Measurements from ENCODE around the gene C5AR1. TPM values are rescaled to one million over a fixed set of nuclear protein-coding genes. Genes with fewer than 3 reads are reported as not detected.
"Not testable (repeated sequence)": the region's sequence is repeated elsewhere in the genome, so short reads cannot be mapped to it uniquely, and the experiment has no call there.

The C5AR1 gene
- 5.3 TPM for total RNA-seq
- long read RNA-seq: 0 reads

DNA sequence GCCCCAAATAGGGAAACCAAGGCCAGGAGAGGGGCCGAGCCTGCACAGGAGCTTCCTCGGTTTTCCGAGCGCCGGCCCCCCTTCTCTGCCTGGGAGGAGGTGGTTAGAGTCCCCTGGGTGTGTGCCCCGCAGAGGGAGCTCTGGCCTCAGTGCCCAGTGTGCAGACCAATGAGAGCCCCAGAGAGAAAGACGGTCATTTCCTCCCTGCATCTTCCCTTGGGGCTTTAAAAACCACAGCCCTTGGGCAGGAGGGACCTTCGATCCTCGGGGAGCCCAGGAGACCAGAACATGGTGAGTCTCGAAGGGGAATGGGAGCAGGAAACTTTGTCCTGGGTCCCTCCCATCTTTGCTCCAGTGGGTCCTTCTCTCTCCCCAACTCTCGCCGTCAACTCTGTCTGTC is at the start of gene C5AR1:
C5AR1 (plus strand) TSS at position 254 of the 400 bp plus-strand sequence; CDS start at position 289, 35 bp downstream.
- peak; percentile 59 for DNase-seq
- peak; percentile 70 for ATAC-seq
- intact Hi-C loops (cut with micrococcal nuclease): no loop called here

DNA sequence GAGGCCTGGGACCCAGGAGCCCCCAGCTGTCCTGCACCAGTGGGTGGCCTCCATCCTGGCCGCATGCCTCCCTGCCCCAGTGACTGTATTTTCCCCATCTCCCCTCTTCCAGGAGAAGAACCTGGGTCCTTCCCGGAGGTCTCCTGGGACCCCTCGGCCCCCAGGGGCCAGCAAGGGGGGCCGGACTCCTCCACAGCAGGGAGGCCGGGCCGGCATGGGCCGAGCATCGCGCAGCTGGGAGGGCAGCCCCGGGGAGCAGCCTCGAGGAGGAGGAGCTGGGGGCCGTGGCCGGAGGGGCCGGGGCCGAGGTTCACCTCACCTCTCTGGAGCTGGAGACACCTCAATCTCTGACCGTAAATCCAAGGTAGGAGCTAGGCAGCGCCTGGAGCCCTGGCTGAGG is 49.2 kb upstream of the C5AR1 start:
- ATAC-seq: no peak
- intact Hi-C loops (cut with micrococcal nuclease): no loop called here
- DNase-seq: no peak

DNA sequence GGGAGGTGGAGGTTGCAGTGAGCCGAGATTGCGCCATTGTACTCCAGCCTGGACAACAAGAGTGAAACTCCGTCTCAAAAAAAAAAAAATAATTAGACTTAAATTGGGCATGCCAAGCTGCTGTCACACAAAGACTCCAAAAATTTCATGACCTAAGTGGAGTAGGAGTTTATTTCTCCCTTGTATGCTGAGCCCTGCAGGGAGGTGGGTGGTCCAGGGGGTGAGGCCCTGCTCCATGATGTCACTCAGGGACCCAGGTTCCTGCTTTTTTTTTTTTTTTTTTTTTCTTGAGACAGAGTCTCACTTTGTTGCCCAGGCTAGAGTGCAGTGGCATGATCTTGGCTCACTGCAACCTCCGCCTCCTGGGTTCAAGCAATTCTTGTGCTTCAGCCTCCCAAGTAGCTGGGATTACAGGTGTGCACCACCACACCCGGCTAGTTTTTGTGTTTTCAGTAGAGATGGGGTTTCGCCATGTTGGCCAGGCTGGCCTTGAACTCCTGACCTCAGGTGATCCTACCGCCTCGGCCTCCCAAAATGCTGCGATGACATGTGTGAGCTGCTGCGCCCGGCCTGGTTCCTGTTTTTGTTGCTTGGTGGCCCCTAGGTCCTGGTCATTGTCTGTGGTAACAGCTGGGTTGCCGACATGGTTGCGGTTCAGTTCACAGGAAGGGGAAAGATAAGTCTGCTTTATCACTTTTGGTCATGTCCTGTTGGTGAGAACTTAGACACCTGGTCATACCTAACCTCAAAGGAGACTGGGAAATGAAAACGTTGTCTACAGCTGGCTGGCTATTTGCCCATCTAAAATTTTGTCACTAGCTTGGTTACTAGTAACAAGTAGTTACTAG is 47.5 kb upstream of the C5AR1 start:
- intact Hi-C loops (cut with micrococcal nuclease); ATAC-seq; DNase-seq: not testable (repeated sequence)

DNA sequence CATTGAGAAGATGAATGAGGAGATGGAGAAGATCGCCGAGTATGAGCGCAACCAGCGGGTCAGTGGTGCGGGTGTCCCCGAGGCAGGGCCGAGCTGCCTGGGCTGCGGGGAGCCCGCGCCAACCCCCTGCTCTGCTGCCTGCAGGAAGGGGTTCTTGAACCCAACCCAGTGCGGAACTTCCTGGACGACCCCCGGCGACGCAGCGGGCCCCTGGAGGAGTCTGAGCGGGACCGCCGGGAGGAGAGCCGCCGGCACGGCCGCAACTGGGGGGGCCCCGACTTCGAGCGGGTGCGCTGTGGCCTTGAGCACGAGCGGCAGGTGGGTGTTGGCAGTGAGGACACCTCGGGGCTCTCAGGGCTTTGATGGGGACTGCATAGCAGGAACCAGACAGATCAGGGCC is 45.0 kb upstream of the C5AR1 start:
- ATAC-seq (no peak), DNase-seq (no peak)
- intact Hi-C loops (cut with micrococcal nuclease): no loop called here

DNA sequence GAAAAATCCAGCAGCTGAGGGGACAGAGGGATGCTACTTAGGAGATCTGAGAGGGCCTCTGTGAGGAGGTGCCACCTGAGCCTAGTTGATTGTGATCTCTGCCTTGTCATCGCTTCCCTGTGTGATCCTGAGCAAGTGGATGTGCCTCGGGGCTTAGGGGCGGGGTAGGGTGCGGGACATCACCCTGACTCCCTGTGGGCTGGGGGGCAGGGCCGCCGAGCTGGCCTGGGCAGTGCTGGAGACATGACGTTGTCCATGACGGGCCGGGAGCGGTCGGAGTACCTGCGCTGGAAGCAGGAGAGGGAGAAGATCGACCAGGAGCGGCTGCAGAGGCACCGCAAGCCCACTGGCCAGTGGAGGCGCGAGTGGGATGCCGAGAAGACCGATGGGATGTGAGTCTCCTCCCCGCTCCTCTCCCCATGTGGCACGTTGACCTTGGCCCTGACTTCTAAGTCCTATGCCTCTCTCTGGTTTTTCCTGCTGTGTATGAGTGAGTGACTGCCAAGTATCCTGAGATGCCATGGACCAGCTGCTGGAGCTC is 43.2 kb upstream of the C5AR1 start:
- intact Hi-C loops (cut with micrococcal nuclease): no loop called here
- no peak for DNase-seq

DNA sequence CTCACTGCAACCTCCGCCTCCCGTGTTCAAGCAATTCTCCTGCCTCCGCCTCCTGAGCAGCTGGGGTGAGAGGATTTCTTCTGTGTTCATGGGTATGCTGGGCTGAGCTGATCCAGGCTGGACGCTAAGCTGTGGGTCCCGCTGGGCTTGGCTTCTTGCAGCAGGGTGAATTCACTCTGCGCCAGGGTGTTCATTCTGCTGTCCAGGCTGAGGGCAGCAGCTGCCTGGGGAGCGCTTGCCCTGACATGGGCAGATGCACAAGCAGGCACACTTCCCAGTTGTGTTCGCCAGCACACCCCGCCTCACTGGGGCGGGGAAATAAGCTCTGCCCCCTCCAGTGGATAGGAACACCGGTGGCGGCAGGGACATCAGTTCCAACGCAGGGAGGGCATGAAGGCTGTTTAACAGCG is 42.3 kb upstream of the C5AR1 start:
- ATAC-seq (no peak), DNase-seq (no peak)
- intact Hi-C loops (cut with micrococcal nuclease): no loop called here

More for the DNA sequence above, 43.2 kb upstream of the C5AR1 start:
- no peak for ATAC-seq

DNA sequence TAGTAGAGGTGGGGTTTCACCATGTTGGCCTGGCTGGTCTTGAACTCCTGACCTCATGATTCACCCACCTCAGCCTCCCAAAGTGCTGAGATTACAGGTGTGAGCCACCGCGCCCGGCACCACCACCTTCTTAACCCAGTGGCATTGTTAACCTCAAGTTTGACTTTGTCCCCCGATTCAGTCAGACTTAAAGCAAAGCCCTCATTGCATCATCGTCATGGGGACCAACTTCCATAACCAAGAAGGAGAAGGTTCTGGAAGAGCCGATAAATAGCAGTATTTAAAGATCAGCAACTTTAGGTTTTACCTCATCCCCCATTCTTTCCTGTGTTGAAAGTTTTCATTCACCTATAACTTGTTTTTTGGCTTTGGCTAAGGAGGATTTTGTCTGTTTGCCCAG is 41.6 kb upstream of the C5AR1 start:
- intact Hi-C loops (cut with micrococcal nuclease): no loop called here
- ATAC-seq: no peak
- no peak for DNase-seq

DNA sequence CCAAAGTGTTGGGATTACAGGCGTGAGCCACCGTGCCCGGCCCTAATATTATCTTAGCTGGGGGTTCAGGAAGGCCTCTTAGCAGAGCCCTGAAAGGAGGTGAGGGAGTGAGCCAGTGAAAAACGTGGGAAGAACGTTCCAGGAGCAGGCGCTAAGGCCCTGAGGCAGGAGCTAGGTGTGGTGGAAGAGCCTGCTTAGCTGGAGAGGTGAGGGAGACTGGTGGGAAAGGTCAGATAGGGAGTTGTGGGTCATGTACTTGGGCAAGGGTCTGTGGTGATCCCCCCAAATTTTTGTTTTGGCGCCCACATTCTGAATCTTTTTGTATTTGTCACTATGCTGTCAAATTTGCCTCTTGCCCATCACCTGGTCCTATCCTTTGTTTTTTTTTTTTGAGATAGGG is 40.1 kb upstream of the C5AR1 start:
- no peak for ATAC-seq
- intact Hi-C loops (cut with micrococcal nuclease): no loop called here
- no peak for DNase-seq

DNA sequence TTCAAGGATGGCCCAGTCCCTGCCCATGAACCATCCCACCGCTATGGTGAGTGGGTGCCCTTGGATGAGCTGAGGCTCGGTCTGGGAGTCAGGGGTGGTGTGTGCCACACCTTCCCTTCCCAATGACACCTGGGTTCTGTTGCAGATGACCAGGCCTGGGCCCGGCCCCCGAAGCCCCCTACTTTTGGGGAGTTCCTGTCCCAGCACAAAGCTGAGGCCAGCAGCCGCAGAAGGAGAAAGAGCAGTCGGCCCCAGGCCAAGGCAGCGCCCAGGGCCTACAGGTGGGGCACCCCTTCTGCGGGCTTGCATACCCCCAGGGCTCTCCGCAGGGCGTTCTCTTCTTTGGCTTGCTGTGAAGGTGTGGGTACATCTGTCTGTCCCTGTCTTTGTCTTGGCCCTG is 39.3 kb upstream of the C5AR1 start:
- intact Hi-C loops (cut with micrococcal nuclease): no loop called here
- ATAC-seq (no peak), DNase-seq (no peak)

DNA sequence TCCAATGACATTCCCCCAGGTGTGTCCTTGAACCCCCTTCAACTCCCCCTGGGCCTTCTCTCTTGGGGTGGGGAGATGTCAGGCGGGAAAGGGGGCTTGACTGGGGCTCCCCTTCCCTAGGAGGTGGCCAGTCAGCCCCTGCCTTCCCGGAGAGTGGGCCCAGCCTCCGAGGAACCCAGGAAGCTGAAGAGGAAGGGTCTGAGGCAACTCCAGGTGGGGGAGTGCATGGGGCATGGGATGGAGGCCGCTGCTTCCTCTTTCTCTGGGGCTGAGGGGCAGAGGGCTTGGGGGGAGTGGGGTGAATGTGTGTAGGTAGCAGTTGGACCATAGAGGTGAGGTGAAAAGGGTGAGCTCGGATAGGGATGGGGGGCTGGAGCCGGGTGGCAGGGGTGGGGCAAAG is 37.7 kb upstream of the C5AR1 start:
- intact Hi-C loops (cut with micrococcal nuclease): no loop called here
- no peak for ATAC-seq
- no peak for DNase-seq

DNA sequence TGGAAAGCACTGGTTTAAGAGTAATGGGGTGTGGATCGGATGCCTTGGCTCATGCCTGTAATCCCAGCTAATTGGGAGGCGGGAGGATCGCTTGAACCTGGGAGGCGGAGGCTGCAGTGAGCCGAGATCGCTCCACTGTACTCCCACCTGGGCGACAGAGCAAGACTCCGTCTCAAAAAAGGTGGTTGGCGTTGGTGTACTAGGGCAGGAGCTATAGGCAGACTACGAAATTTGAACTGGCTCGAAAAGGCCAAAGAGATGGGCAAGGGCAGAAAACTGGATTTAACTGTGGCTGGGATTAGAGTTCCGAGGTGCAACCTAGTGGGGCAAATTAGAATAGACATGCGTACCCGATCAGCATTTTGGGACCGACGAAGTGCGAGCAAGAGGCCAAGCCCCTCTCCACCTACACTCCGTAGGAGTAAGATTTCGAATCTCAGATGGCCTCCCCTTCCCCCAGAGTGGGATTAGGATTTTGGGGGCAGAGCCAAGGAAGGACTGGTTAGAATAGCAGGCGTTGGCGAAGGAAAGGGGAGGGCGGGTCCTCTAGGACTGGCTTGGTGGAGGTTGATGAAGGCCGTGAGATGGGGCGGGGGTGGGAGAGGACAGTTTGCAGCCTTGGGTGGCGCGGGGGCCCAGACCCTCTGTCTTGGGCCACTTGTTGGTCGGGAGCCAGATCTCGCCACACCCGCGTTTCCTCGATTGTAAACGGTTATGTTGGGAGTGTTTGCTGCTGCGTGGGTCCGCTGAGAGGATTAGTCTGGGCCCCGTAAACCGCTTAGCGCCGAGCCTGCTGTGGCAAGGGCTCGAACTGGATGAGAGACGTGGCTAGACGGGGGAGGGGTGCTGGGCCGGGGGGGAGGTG is 37.0 kb upstream of the C5AR1 start:
- ATAC-seq (no peak), DNase-seq (peak; percentile 63)
- intact Hi-C loops (cut with micrococcal nuclease): no loop called here

DNA sequence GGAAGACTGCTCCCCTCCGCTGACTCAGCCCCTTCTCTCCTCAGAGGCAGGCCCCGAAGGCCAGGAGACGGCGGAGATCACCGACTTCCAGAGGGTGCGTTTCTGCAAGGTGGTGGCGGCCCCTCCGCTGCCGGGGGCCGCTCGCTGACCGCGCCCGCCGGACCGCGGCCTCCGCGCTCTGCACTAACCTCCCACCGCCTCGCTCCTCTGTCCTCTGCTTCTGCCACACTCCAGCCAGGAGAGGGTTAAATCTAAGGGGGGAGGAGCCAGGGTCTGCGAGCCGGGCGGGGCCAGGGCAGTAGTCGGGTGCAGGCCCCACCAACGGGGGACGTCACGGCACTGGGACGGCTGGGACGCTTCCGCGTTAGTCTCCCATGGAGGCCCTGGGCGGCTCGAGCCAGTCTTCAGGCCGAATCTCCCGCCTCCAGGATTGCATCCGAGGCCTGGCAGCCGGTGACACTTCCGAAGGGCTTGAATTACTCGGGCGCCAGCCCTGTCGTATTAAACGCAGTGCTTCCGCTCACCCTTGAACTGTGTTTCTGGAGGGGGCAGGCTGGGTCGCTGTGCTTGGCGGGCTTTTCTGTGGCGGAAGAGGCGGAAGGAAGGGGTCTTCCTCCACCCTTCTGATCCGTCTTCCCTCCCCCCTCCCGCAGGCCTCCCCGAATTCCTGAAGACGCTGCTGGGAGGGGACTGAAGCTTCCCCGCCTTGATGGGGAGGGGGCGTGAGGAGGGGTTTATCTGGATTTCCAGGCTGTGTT is 36.2 kb upstream of the C5AR1 start:
- peak; percentile 77 for ATAC-seq
- peak; percentile 94 for DNase-seq
- intact Hi-C loops (cut with micrococcal nuclease): no loop called here

DNA sequence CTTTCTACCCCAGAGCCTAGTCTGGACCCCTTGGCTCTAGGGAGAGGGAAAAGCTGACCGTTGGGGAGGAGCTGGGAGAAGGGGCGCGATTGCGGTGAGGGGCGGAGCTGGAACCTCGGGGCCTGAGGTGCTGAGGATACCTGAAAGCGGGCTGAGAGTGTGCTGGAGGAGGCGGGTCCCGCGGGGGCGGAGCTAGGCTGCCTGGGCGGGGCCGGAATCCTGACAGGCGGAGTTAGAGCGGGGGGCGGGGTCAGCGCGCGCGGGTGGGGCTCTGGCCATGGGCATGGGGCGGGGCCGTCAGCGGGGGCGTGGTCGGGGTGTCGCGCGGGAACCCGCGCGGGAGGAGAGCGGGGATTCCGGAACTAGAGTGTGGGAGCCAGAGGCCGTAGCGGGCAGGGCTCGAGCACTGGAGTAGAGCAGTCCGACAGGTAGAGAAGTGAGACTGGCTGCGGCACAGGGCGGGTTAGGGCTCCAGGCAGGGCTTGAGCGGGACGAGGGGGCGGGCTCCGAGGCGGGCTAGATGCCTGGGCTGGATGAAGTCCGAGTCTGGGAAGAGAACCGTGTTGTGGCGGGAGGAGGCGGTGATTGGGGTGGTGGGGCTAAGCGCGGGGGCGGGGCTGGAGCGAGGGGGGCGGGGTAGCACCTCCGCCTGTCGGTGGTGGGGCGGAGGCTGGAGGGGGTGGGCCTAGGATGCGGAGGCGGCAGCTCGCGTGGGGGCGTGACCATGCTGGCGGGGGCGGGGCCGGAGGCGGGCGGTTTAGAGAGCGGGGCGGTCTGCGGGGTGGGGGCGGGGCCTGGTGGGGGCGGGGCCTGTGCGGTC is 35.4 kb upstream of the C5AR1 start, which contains the start of gene INAFM1:
INAFM1 (plus strand) TSS at position 815 of the 820 bp plus-strand sequence. CDS start 35 bp downstream, outside the sequence.
- intact Hi-C loops (cut with micrococcal nuclease): no loop called here
- DNase-seq (peak; percentile 99), ATAC-seq (peak; percentile 83)

DNA sequence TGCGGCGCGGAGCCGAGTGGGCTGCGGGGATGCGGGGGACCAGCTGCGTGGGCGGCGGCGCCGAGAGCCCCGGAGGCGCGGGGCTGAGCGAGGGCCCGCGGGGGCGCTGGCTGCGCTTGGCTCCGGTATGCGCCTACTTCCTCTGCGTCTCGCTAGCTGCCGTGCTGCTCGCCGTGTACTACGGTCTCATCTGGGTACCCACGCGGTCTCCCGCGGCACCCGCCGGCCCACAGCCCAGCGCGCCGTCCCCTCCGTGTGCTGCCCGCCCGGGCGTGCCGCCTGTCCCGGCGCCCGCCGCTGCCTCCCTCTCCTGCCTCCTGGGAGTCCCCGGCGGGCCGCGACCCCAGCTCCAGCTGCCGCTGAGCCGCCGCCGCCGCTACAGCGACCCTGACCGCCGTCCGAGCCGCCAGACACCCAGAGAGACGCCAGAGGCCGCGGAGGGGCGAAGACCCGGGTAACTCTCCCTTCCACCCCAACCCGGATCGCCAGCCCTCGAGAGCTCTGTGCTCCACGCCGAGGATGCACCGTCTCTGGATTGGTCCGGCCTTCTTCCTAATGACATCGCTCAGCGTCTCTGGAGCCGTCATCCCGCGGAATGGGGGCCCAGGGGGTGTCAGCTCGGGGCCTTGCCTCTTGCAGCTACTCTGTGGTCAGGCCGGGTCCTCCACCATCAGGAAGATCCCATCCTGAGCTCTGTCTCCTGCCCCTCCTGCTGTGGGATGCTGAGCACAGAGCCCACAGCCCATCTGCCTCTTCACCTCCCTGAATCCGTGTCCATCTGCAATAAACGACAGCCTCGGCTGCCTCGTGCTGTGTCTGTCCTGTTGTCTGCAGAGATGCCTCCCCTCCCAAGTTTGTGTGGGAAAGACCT is 34.5 kb upstream of the C5AR1 start:
- DNase-seq: no peak
- intact Hi-C loops (cut with micrococcal nuclease): no loop called here
- no peak for ATAC-seq

DNA sequence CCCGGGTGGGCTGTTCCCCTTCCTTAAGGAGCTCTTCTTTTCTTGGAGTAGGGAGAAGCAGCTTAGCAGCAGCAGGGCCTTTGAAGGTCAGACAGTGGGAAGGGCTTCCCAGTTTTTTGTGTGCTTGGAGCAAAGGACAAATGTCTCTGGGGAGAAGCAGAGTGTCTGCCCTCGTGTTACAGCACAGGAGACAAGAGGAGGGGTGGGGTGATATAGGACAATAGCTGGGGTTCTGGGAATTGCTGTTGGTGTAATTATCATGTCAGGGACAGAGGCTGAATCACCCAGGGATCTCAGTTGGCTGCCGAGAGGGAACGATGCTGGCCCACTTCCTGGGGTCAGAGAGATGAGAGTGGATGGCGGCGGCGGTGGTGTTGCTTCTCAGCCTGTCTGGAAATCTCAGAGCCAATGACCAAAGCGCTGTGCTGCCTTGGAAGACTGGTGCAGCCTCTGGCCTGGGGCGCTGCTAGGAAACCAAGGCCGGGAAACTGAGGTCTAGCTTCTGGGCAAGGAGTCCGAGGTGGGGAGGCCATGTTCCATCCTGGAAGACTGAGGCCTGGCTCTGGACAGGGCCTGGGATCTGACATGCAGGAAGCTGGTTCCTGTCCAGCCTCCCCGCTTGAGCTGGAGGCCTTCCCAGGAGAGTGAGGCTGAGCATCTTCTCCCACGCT is 33.7 kb upstream of the C5AR1 start:
- ATAC-seq (peak; percentile 0), DNase-seq (peak; percentile 69)
- intact Hi-C loops (cut with micrococcal nuclease): no loop called here

DNA sequence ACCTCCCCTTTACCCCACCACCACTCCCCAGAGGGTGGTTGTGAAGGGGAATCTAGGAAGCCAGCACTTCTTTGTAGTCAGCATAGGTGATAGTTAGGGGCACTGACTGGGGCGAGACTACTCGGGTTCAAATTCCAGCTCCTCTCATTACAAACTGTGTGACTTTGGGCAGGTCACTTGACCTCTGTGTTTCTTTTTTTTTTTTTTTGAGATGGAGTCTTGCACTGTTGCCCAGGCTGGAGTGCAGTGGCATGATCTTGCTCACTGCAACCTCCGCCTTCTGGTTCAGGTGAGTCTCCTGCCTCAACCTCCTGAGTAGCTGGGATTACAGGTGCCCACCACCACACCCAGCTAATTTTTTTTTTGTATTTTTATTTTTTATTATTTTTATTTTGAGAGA is 33.1 kb upstream of the C5AR1 start:
- DNase-seq; ATAC-seq; intact Hi-C loops (cut with micrococcal nuclease): not testable (repeated sequence)

Data from left ventricle myocardium superior (tissue), 1 donor.